WTC11 (cell line): ENCODE results near the gene TANC1. TPM values are rescaled to one million over a fixed set of nuclear protein-coding genes. Genes with fewer than 3 reads are reported as not detected.

Experiments used
- ATAC-seq: fragments of 200-7000 bp; cut with Tn5 transposase; 2 replicates; pipeline ENCODE4 v1.10.0; 2021; ENCODE audit warnings: mild to moderate bottlenecking, moderate library complexity
- CTCF ChIA-PET: fragments of 300-600 bp; sonication (Branson Sonifier 250); formaldehyde crosslinking; loops from one replicate; lab custom pipeline; 2021; ENCODE audit warnings: antibody characterized with exemption; lab: Charles Lee
- POLR2A ChIA-PET: fragments of 350-600 bp; sonication (Branson Sonifier 250); formaldehyde crosslinking; loops from one replicate; lab custom pipeline; 2021; ENCODE audit warnings: antibody characterized with exemption; lab: Charles Lee
- DNase-seq: peaks from one replicate; pipeline ENCODE4 v3.0.0; 2021; ENCODE audit warnings: low spot score
- H3K27ac Mint-ChIP-seq: 2 replicates; pipeline ENCODE4 v1.8.0; 2021; ENCODE audit warnings: mixed read lengths
- H3K27me3 Mint-ChIP-seq: 2 replicates; pipeline ENCODE4 v1.8.0; 2021; ENCODE audit warnings: low read depth, mild to moderate bottlenecking, moderate library complexity, mixed read lengths
- H3K36me3 Mint-ChIP-seq: 2 replicates; pipeline ENCODE4 v1.8.0; 2021; ENCODE audit warnings: mixed read lengths
- H3K4me1 Mint-ChIP-seq: 2 replicates; pipeline ENCODE4 v1.8.0; 2022; ENCODE audit warnings: mixed read lengths
- H3K4me3 Mint-ChIP-seq: 2 replicates; pipeline ENCODE4 v1.8.0; 2021; ENCODE audit warnings: mild to moderate bottlenecking, moderate library complexity, mixed read lengths
- H3K9me3 Mint-ChIP-seq: 2 replicates; pipeline ENCODE4 v1.8.0; 2021; ENCODE audit warnings: mixed read lengths
- CDX4 ChIP-seq: fragments of 250-450 bp; sonication (Bioruptor Pico); IDR thresholded peaks from 2 replicates; pipeline ENCODE4 v1.9.0; 2021; ENCODE audit warnings: moderate library complexity, mild to moderate bottlenecking, inconsistent platforms, borderline replicate concordance
- CTCF ChIP-seq: fragments of 200-600 bp; IDR thresholded peaks from 2 replicates; pipeline ENCODE4 v1.8.0; 2022; ENCODE audit warnings: antibody characterized with exemption
- E2F4 ChIP-seq: sonication (generic); formaldehyde crosslinking; IDR thresholded peaks from 2 replicates; pipeline ENCODE4 v1.8.1; 2022; ENCODE audit warnings: low read depth, mild to moderate bottlenecking, moderate library complexity, missing genetic modification reagents, borderline replicate concordance
- ETV6 ChIP-seq: sonication (generic); formaldehyde crosslinking; IDR thresholded peaks from 2 replicates; pipeline ENCODE4 v1.8.1; 2022; ENCODE audit warnings: mild to moderate bottlenecking, missing genetic modification reagents
- FOXJ3 ChIP-seq: sonication (generic); formaldehyde crosslinking; IDR thresholded peaks from 2 replicates; pipeline ENCODE4 v1.9.0; 2021; ENCODE audit warnings: missing genetic modification reagents, mild to moderate bottlenecking, borderline replicate concordance
- GRHL2 ChIP-seq: fragments of 250-450 bp; sonication (Bioruptor Pico); IDR thresholded peaks from 2 replicates; pipeline ENCODE4 v1.8.0; 2022; ENCODE audit warnings: mild to moderate bottlenecking, moderate library complexity; ENCODE audit not compliant: insufficient replicate concordance, severe bottlenecking
- HMGA2 ChIP-seq: fragments of 250-450 bp; sonication (Bioruptor Pico); IDR thresholded peaks from 2 replicates; pipeline ENCODE4 v1.4.0; 2021; ENCODE audit warnings: mild to moderate bottlenecking, moderate library complexity
- IRF2 ChIP-seq: sonication (generic); formaldehyde crosslinking; IDR thresholded peaks from 2 replicates; pipeline ENCODE4 v1.8.0; 2022; ENCODE audit warnings: low read depth, missing genetic modification reagents, borderline replicate concordance
- JAZF1 ChIP-seq: fragments of 250-450 bp; sonication (Bioruptor Pico); IDR thresholded peaks from 2 replicates; pipeline ENCODE4 v1.9.0; 2021; ENCODE audit warnings: moderate library complexity, mild to moderate bottlenecking, inconsistent platforms
- MXD4 ChIP-seq: fragments of 250-450 bp; sonication (Bioruptor Pico); IDR thresholded peaks from 2 replicates; pipeline ENCODE4 v1.8.0; 2021; ENCODE audit warnings: mild to moderate bottlenecking, moderate library complexity, borderline replicate concordance
- NR1H2 ChIP-seq: sonication (generic); formaldehyde crosslinking; IDR thresholded peaks from 2 replicates; pipeline ENCODE4 v1.9.0; 2021; ENCODE audit warnings: mild to moderate bottlenecking, moderate library complexity, missing genetic modification reagents
- OVOL2 ChIP-seq: fragments of 250-450 bp; sonication (Bioruptor Pico); IDR thresholded peaks from 2 replicates; pipeline ENCODE4 v1.9.0; 2021; ENCODE audit warnings: mild to moderate bottlenecking, borderline replicate concordance
- PRDM15 ChIP-seq: sonication (generic); formaldehyde crosslinking; IDR thresholded peaks from 2 replicates; pipeline ENCODE4 v1.8.0; 2022; ENCODE audit warnings: missing genetic modification reagents
- SOX15 ChIP-seq: fragments of 250-450 bp; sonication (Bioruptor Pico); IDR thresholded peaks from 2 replicates; pipeline ENCODE4 v1.9.0; 2021; ENCODE audit warnings: mild to moderate bottlenecking
- TP53 ChIP-seq: sonication (generic); formaldehyde crosslinking; IDR thresholded peaks from 2 replicates; pipeline ENCODE4 v1.8.1; 2023; ENCODE audit warnings: mild to moderate bottlenecking, missing genetic modification reagents
- USF2 ChIP-seq: sonication (generic); formaldehyde crosslinking; IDR thresholded peaks from 2 replicates; pipeline ENCODE4 v1.8.1; 2023; ENCODE audit warnings: mild to moderate bottlenecking, missing genetic modification reagents, moderate library complexity
- ZBTB21 ChIP-seq: sonication (generic); formaldehyde crosslinking; IDR thresholded peaks from 2 replicates; pipeline ENCODE4 v1.8.1; 2023; ENCODE audit warnings: mild to moderate bottlenecking, missing genetic modification reagents, borderline replicate concordance
- ZBTB43 ChIP-seq: sonication (generic); formaldehyde crosslinking; IDR thresholded peaks from 2 replicates; pipeline ENCODE4 v1.8.1; 2023; ENCODE audit warnings: mild to moderate bottlenecking, missing genetic modification reagents
- ZMAT4 ChIP-seq: fragments of 250-450 bp; sonication (Bioruptor Pico); IDR thresholded peaks from 2 replicates; pipeline ENCODE4 v1.9.0; 2021; ENCODE audit warnings: mild to moderate bottlenecking
- ZNF121 ChIP-seq: sonication (generic); formaldehyde crosslinking; IDR thresholded peaks from 2 replicates; pipeline ENCODE4 v1.8.0; 2023; ENCODE audit warnings: missing genetic modification reagents
- ZNF263 ChIP-seq: sonication (generic); formaldehyde crosslinking; IDR thresholded peaks from 2 replicates; pipeline ENCODE4 v1.8.1; 2022; ENCODE audit warnings: low read depth, mild to moderate bottlenecking, moderate library complexity, missing genetic modification reagents
- ZNF416 ChIP-seq: fragments of 250-450 bp; sonication (Bioruptor Pico); IDR thresholded peaks from 2 replicates; pipeline ENCODE4 v1.9.0; 2021; ENCODE audit warnings: mild to moderate bottlenecking, inconsistent platforms
- ZNF512 ChIP-seq: sonication (generic); formaldehyde crosslinking; IDR thresholded peaks from 2 replicates; pipeline ENCODE4 v1.8.1; 2022; ENCODE audit warnings: missing genetic modification reagents, borderline replicate concordance
- total RNA-seq: library from RNA; stranded (reverse); gene quantifications from 3 replicates; pipeline ENCODE4 v1.2.3, GENCODE V29; 2021

TANC1 gene
- total RNA-seq, 1 experiment from 2014 or later, result 11.6 TPM

GRCh38 chr2:159232456-159233170 is 264.2 kb downstream of the TANC1 start:
- TF ChIP-seq NR1H2 (CRISPR knock-in tag) (no peak), USF2 (no peak), TP53 (CRISPR knock-in tag) (no peak), ZNF416 (no peak), MXD4 (CRISPR knock-in tag) (no peak), FOXJ3 (CRISPR knock-in tag) (no peak), ZNF263 (CRISPR knock-in tag) (no peak), ZBTB21 (CRISPR knock-in tag) (no peak), ZNF121 (CRISPR knock-in tag) (no peak), SOX15 (CRISPR knock-in tag) (no peak), CDX4 (CRISPR knock-in tag) (no peak), IRF2 (CRISPR knock-in tag) (no peak), GRHL2 (CRISPR knock-in tag) (no peak), CTCF (no peak), E2F4 (CRISPR knock-in tag) (no peak), ZMAT4 (CRISPR knock-in tag) (no peak)
- H3K36me3 Mint-ChIP-seq, result peaks cover 7% of the 10 kb centered on the region
- ChIA-PET CTCF (no interaction called here), POLR2A (no interaction called here)
- no peak for ATAC-seq
- no peaks in the 10 kb centered on the region for H3K9me3 Mint-ChIP-seq
- DNase-seq, result no peak
- H3K27me3 Mint-ChIP-seq, result no peaks in the 10 kb centered on the region
- no peak overlapping the region for H3K27ac Mint-ChIP-seq
- no peak overlapping the region for H3K4me3 Mint-ChIP-seq
- no peaks in the 10 kb centered on the region for H3K4me1 Mint-ChIP-seq

- ChIA-PET CTCF (interaction anchor here (0.6 kb wide), 1 partner anchor 35 kb away, joined by 3 read pairs; no protein-coding TSS in a partner anchor), POLR2A (no interaction called here)
- no peaks in the 10 kb centered on the region for H3K9me3 Mint-ChIP-seq
- no peak overlapping the region for H3K27ac Mint-ChIP-seq
- TF ChIP-seq HMGA2 (CRISPR knock-in tag) (no peak), ZBTB43 (CRISPR knock-in tag) (no peak), MXD4 (CRISPR knock-in tag) (no peak), OVOL2 (CRISPR knock-in tag) (no peak), JAZF1 (no peak), ETV6 (CRISPR knock-in tag) (no peak), ZNF512 (no peak), PRDM15 (CRISPR knock-in tag) (no peak)
- no peak overlapping the region for H3K4me3 Mint-ChIP-seq
- DNase-seq, result no peak
- H3K27me3 Mint-ChIP-seq, result no peaks in the 10 kb centered on the region
- H3K4me1 Mint-ChIP-seq, result 0 out of 2 replicates have a peak, but pooled peaks cover 2% of the 10 kb centered on the region
- peaks cover 4% of the 10 kb centered on the region for H3K36me3 Mint-ChIP-seq
- ATAC-seq, result no peak
These were observed 266.4 kb downstream of the TANC1 start for GRCh38 chr2:159234868-159235267.
